ENCODE data around the gene LGI4. TPM values are rescaled to one million over a fixed set of nuclear protein-coding genes. Genes with fewer than 3 reads are reported as not detected.

Gene LGI4
- total and polyA plus RNA-seq, 2 donors (not counting 1 experiment from before 2014, with no cell fraction given) = 0.17 to 0.19 TPM

GRCh38 chr19:35086455-35086854 is 48.4 kb downstream of the LGI4 start:
- DNase-seq (ENCODE audit: low read depth in 2 of 2) = no peak

GRCh38 chr19:35085947-35086346 is 48.9 kb downstream of the LGI4 start:
- no peak for DNase-seq (ENCODE audit: low read depth in 2 of 2)
- H3K9ac ChIP-seq (ENCODE audit: insufficient read depth, low read length) = no peak overlapping the region
- no peaks in the 10 kb centered on the region for H4K20me1 ChIP-seq (ENCODE audit: control insufficient read depth, extremely low read depth, insufficient read depth, low read length)
- no peaks in the 10 kb centered on the region for H3K27me3 ChIP-seq (ENCODE audit: control insufficient read depth, insufficient read depth, low read length)
- no peaks in the 10 kb centered on the region for H3K9me3 ChIP-seq (ENCODE audit: control insufficient read depth, insufficient read depth, low read depth, low read length)
- H3K4me2 ChIP-seq (ENCODE audit: extremely low read depth, insufficient read depth, low read length) = no peak overlapping the region
- no peak overlapping the region for H3K27ac ChIP-seq (ENCODE audit: insufficient read depth, low read length)
- no peaks in the 10 kb centered on the region for H3K79me2 ChIP-seq (ENCODE audit: control insufficient read depth, insufficient read depth, low read length)
- H3K4me1 ChIP-seq (ENCODE audit: control insufficient read depth, extremely low read depth, insufficient read depth, low read length) = peaks cover 3% of the 10 kb centered on the region
- no peak overlapping the region for H2AFZ ChIP-seq (ENCODE audit: low read length)
- H3K36me3 ChIP-seq (ENCODE audit: control insufficient read depth, insufficient read depth, low read length) = no peaks in the 10 kb centered on the region
- TF ChIP-seq, protein P1, sequence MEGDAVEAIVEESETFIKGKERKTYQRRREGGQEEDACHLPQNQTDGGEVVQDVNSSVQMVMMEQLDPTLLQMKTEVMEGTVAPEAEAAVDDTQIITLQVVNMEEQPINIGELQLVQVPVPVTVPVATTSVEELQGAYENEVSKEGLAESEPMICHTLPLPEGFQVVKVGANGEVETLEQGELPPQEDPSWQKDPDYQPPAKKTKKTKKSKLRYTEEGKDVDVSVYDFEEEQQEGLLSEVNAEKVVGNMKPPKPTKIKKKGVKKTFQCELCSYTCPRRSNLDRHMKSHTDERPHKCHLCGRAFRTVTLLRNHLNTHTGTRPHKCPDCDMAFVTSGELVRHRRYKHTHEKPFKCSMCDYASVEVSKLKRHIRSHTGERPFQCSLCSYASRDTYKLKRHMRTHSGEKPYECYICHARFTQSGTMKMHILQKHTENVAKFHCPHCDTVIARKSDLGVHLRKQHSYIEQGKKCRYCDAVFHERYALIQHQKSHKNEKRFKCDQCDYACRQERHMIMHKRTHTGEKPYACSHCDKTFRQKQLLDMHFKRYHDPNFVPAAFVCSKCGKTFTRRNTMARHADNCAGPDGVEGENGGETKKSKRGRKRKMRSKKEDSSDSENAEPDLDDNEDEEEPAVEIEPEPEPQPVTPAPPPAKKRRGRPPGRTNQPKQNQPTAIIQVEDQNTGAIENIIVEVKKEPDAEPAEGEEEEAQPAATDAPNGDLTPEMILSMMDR (conservative IDR thresholded peaks at IDR 0.05 in 1 of 2, IDR thresholded peaks at IDR 0.05 in 1 of 2; ENCODE audit: low read depth in 1 of 2, low read length in 2 of 2) = no peak
- no peak for TF ChIP-seq EZH2 (IDR thresholded peaks at IDR 0.05; ENCODE audit: low read length, missing control alignments)
- H3K4me3 ChIP-seq (replicated peaks in 1 of 4; ENCODE audit: control extremely low read depth in 1 of 4, insufficient read depth in 1 of 4, low read depth in 3 of 4, low read length in 4 of 4) = no peak overlapping the region

More at GRCh38 chr19:35086455-35086854, 48.4 kb downstream of the LGI4 start:
- Histone ChIP-seq H4K20me1 (ENCODE audit: control insufficient read depth, extremely low read depth, insufficient read depth, low read length) (no peaks in the 10 kb centered on the region), H2AFZ (ENCODE audit: low read length) (no peak overlapping the region), H3K9ac (ENCODE audit: insufficient read depth, low read length) (no peak overlapping the region), H3K4me2 (ENCODE audit: extremely low read depth, insufficient read depth, low read length) (no peak overlapping the region), H3K4me3 (replicated peaks in 1 of 4; ENCODE audit: control extremely low read depth in 1 of 4, insufficient read depth in 1 of 4, low read depth in 3 of 4, low read length in 4 of 4) (no peak overlapping the region), H3K79me2 (ENCODE audit: control insufficient read depth, insufficient read depth, low read length) (no peaks in the 10 kb centered on the region), H3K27ac (ENCODE audit: insufficient read depth, low read length) (no peak overlapping the region), H3K36me3 (ENCODE audit: control insufficient read depth, insufficient read depth, low read length) (no peaks in the 10 kb centered on the region), H3K27me3 (ENCODE audit: control insufficient read depth, insufficient read depth, low read length) (no peaks in the 10 kb centered on the region), H3K9me3 (ENCODE audit: control insufficient read depth, insufficient read depth, low read depth, low read length) (no peaks in the 10 kb centered on the region), H3K4me1 (ENCODE audit: control insufficient read depth, extremely low read depth, insufficient read depth, low read length) (peaks cover 3% of the 10 kb centered on the region)
- TF ChIP-seq EZH2 (IDR thresholded peaks at IDR 0.05; ENCODE audit: low read length, missing control alignments) = no peak
- TF ChIP-seq, protein P1 (conservative IDR thresholded peaks at IDR 0.05 in 1 of 2, IDR thresholded peaks at IDR 0.05 in 1 of 2; ENCODE audit: low read depth in 1 of 2, low read length in 2 of 2) = no peak

DNA sequence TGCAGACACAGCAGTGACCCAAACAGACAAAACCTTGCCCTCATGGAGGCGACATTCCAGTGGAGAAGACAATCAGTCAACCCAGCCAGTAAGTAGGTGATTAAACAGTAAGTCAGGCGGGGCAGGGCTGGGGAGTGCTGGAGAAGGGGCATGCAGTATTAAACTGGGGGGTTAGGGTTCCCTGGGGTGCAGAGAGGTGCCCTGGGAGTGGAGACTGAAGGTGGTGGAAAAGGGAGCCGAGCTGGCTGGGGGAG is 50.4 kb downstream of the LGI4 start:
- H3K27ac ChIP-seq (ENCODE audit: insufficient read depth, low read length) = no peak overlapping the region
- no peaks in the 10 kb centered on the region for H3K79me2 ChIP-seq (ENCODE audit: control insufficient read depth, insufficient read depth, low read length)
- no peak for DNase-seq (ENCODE audit: low read depth in 2 of 2)
- H3K9me3 ChIP-seq (ENCODE audit: control insufficient read depth, insufficient read depth, low read depth, low read length) = no peaks in the 10 kb centered on the region
- TF ChIP-seq, protein P1 (conservative IDR thresholded peaks at IDR 0.05 in 1 of 2, IDR thresholded peaks at IDR 0.05 in 1 of 2; ENCODE audit: low read depth in 1 of 2, low read length in 2 of 2) = no peak
- no peaks in the 10 kb centered on the region for H3K27me3 ChIP-seq (ENCODE audit: control insufficient read depth, insufficient read depth, low read length)
- H3K36me3 ChIP-seq (ENCODE audit: control insufficient read depth, insufficient read depth, low read length) = no peaks in the 10 kb centered on the region
- H2AFZ ChIP-seq (ENCODE audit: low read length) = no peak overlapping the region
- no peaks in the 10 kb centered on the region for H4K20me1 ChIP-seq (ENCODE audit: control insufficient read depth, extremely low read depth, insufficient read depth, low read length)
- no peak overlapping the region for H3K9ac ChIP-seq (ENCODE audit: insufficient read depth, low read length)
- H3K4me1 ChIP-seq (ENCODE audit: control insufficient read depth, extremely low read depth, insufficient read depth, low read length) = peaks cover 3% of the 10 kb centered on the region
- H3K4me2 ChIP-seq (ENCODE audit: extremely low read depth, insufficient read depth, low read length) = no peak overlapping the region
- no peak overlapping the region for H3K4me3 ChIP-seq (replicated peaks in 1 of 4; ENCODE audit: control extremely low read depth in 1 of 4, insufficient read depth in 1 of 4, low read depth in 3 of 4, low read length in 4 of 4)
